ENCODE results near the gene SND1. TPM values are rescaled to one million over a fixed set of nuclear protein-coding genes. Genes with fewer than 3 reads are reported as not detected.

The SND1 gene
- polyA plus RNA-seq, 4 donors, result 47.2 to 148 (median 92.2) TPM

DNA sequence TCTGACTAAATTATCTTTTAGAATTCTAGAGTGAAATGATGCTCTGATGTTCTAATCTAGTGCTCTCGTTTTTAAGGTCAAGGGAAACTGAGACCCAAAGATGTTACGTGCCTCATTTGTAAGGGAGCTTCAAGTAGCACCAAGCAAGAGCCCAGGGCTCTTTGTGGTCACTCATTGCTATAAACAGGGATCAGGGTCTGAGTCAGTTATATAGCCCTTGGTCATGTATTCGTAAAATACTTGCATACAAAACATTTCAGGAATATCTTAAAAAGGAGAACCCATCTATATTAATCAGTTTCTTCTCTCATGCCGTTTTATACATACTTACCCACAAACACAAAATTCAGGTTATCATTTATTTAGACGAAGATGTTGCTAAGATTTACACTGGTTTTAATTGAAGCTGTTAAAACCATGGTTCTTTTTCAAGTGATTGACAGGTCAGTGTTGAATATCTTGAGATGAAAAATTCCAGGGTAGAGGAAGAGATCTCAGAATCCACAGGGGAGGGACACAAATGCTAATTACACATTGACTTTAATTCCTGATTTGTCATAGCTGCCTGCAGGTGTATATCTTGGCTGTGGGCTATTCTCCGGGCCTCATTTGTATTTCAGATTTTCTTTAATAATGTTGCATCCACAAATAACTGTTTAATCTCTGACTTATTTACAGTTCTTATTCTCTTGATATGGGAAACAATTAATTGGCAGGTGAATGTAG is 188.4 kb downstream of the SND1 start:
- Histone ChIP-seq H3K9me3 (ENCODE audit: control insufficient read depth in 2 of 2, insufficient read depth in 1 of 2, low read depth in 1 of 2, low read length in 1 of 2) (peaks cover 0 to 9% of the 10 kb centered on the region in 2 donors), H3K4me1 (ENCODE audit: control insufficient read depth in 3 of 3, insufficient read depth in 2 of 3, low read depth in 1 of 3, low read length in 2 of 3) (peaks cover 3 to 9% (median 3%) of the 10 kb centered on the region in 3 donors), H3K27ac (ENCODE audit: low read depth in 1 of 3, low read length in 2 of 3) (no peak overlapping the region), H3K36me3 (ENCODE audit: control insufficient read depth in 3 of 3, insufficient read depth in 2 of 3, low read depth in 1 of 3, low read length in 3 of 3) (peaks cover 0 to 5% (median 3%) of the 10 kb centered on the region in 3 donors), H3K4me3 (ENCODE audit: low read depth in 1 of 3, low read length in 3 of 3) (no peak overlapping the region), H3K27me3 (ENCODE audit: control insufficient read depth in 3 of 3, insufficient read depth in 3 of 3, low read length in 3 of 3) (no peaks in the 10 kb centered on the region)
- FAIRE-seq (no peak), DNase-seq (no peak)
- 94 to 96% (median 94%) methylated on average over 6 of the region's 6 CpGs for WGBS, 3 donors

DNA sequence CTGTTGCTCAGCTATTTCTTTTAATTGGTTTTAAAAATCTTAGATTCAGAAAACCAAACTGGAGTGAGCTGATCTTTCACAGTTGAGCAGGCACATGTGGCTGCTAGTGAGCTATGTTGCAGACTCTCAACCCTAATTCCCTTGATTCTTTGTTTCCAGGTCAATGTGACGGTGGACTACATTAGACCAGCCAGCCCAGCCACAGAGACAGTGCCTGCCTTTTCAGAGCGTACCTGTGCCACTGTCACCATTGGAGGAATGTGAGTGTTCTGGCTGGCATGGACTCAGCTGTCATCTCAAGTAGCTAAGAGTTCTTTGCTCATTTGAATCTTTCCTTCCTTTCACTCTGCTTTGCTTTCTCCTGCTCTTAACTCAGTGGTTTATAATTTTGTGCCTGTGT is 192.2 kb downstream of the SND1 start:
- FAIRE-seq (no peak), DNase-seq (no peak)
- Histone ChIP-seq H3K4me1 (ENCODE audit: control insufficient read depth in 3 of 3, insufficient read depth in 2 of 3, low read depth in 1 of 3, low read length in 2 of 3) (peaks cover 3 to 9% (median 3%) of the 10 kb centered on the region in 3 donors), H3K27me3 (ENCODE audit: control insufficient read depth in 3 of 3, insufficient read depth in 3 of 3, low read length in 3 of 3) (no peaks in the 10 kb centered on the region), H3K9me3 (ENCODE audit: control insufficient read depth in 2 of 2, insufficient read depth in 1 of 2, low read depth in 1 of 2, low read length in 1 of 2) (no peaks in the 10 kb centered on the region), H3K4me3 (ENCODE audit: low read depth in 1 of 3, low read length in 3 of 3) (no peak overlapping the region), H3K27ac (ENCODE audit: low read depth in 1 of 3, low read length in 2 of 3) (peak overlapping the region in 2 of 3 donors; percentile 24 to 55), H3K36me3 (ENCODE audit: control insufficient read depth in 3 of 3, insufficient read depth in 2 of 3, low read depth in 1 of 3, low read length in 3 of 3) (peaks cover 2 to 3% (median 3%) of the 10 kb centered on the region in 3 donors)
- WGBS, 3 donors, result 87 to 96% (median 93%) methylated on average over 2 of the region's 2 CpGs

DNA sequence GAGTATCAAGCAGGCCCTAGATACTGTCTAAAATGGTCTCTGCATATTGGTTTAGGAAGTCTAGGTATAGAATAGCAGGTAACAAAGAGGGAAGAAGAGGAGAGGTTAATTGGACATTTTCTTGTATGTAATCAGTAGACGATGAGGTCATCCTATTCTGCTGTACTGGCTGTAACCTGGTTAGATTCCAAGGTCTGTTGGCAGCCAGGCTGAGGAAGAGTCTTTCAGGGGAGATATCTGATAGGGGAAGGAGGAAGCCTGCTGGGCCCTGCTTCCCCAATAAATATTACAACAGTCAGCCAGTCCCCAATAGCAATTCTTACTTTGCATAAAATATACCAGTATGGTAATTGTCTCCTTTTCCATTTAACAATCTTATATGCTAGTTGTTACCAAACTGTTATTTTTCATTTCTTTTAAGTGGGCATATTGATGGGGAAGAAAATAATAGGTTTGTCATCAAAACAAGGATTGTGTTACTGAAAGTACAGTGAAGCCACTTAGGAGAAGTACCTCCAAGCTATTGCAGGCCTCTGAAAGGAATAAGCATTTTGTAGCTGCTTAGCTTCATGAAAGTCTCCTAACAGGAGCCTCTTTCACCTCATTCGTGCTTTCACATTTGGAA is 192.8 kb downstream of the SND1 start:
- Histone ChIP-seq H3K9me3 (ENCODE audit: control insufficient read depth in 2 of 2, insufficient read depth in 1 of 2, low read depth in 1 of 2, low read length in 1 of 2) (no peaks in the 10 kb centered on the region), H3K27me3 (ENCODE audit: control insufficient read depth in 3 of 3, insufficient read depth in 3 of 3, low read length in 3 of 3) (no peaks in the 10 kb centered on the region), H3K4me3 (ENCODE audit: low read depth in 1 of 3, low read length in 3 of 3) (no peak overlapping the region), H3K27ac (ENCODE audit: low read depth in 1 of 3, low read length in 2 of 3) (peak overlapping the region in 1 of 3 donors; percentile 55), H3K4me1 (ENCODE audit: control insufficient read depth in 3 of 3, insufficient read depth in 2 of 3, low read depth in 1 of 3, low read length in 2 of 3) (peaks cover 3 to 9% (median 3%) of the 10 kb centered on the region in 3 donors), H3K36me3 (ENCODE audit: control insufficient read depth in 3 of 3, insufficient read depth in 2 of 3, low read depth in 1 of 3, low read length in 3 of 3) (peaks cover 2 to 3% (median 3%) of the 10 kb centered on the region in 3 donors)
- WGBS, 3 donors, result 45 to 48% (median 46%) methylated on average over 2 of the region's 2 CpGs
- no peak for FAIRE-seq
- peak; percentile 67 to 79 for DNase-seq

DNA sequence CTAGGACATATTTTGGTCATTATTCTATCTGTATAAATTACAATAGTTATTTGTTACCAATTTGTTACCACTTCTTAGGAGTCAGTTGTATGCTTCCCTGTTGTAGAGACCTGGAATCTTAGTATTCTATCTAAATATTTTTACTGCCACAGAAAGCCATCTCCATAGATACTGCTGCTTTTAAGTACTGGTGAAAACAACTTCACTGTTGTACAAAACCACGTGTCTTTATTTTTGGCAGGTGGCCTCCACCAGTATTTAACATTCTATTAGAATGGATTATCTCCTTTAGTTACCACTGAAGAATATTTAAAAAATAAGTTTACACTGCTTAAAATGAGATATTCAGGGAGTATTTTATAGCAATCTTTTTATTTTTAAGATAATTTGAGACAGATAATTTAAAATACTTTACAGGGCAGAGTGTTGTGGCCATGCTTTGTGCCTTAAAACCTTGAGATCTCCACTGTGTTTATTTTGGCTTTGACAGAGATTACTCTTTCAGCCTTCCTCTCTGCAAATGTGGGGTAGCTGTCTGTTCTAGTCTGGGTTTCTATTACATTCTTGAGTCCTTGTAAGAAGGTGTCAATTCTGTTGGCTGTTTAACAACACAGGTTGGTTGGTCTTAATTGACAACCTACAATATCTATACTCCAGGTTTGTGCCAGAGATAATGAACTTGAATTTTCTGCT is 193.7 kb downstream of the SND1 start:
- FAIRE-seq, result no peak
- peaks cover 3 to 9% (median 3%) of the 10 kb centered on the region in 3 donors for H3K4me1 ChIP-seq (ENCODE audit: control insufficient read depth in 3 of 3, insufficient read depth in 2 of 3, low read depth in 1 of 3, low read length in 2 of 3)

DNA sequence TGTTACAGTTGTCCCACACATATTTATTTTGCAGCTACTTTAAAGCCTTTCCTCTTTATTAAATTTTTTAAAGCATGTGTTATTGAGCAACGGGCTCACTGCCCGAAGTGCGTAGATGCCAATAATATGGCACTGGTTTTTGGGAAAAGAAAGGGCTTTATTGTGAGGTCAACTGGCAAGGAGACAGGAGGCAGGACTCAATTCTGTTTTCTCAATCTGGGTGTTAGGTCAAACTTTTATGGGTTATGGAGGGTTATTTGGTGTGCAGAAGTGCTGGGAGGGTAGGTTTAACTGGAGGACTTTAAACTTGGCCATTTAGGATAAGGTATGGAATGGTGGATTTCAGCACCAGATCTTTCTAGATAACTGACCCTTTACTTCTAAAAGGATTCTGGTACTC is 195.6 kb downstream of the SND1 start:
- H3K4me1 ChIP-seq (ENCODE audit: control insufficient read depth in 3 of 3, insufficient read depth in 2 of 3, low read depth in 1 of 3, low read length in 2 of 3), result peaks cover 2 to 9% (median 3%) of the 10 kb centered on the region in 3 donors
- 88 to 98% (median 96%) methylated on average over 3 of the region's 3 CpGs for WGBS, 3 donors
- no peaks in the 10 kb centered on the region for H3K9me3 ChIP-seq (ENCODE audit: control insufficient read depth in 2 of 2, insufficient read depth in 1 of 2, low read depth in 1 of 2, low read length in 1 of 2)
- FAIRE-seq (no peak), DNase-seq (no peak)
- H3K4me3 ChIP-seq (ENCODE audit: low read depth in 1 of 3, low read length in 3 of 3), result no peak overlapping the region
- H3K27ac ChIP-seq (ENCODE audit: low read depth in 1 of 3, low read length in 2 of 3), result no peak overlapping the region
- no peaks in the 10 kb centered on the region for H3K27me3 ChIP-seq (ENCODE audit: control insufficient read depth in 3 of 3, insufficient read depth in 3 of 3, low read length in 3 of 3)
- peaks cover 2 to 5% (median 4%) of the 10 kb centered on the region in 3 donors for H3K36me3 ChIP-seq (ENCODE audit: control insufficient read depth in 3 of 3, insufficient read depth in 2 of 3, low read depth in 1 of 3, low read length in 3 of 3)

More for the DNA sequence above, 193.7 kb downstream of the SND1 start:
- H3K4me3 ChIP-seq (ENCODE audit: low read depth in 1 of 3, low read length in 3 of 3), result no peak overlapping the region
- H3K36me3 ChIP-seq (ENCODE audit: control insufficient read depth in 3 of 3, insufficient read depth in 2 of 3, low read depth in 1 of 3, low read length in 3 of 3), result peaks cover 2 to 4% (median 3%) of the 10 kb centered on the region in 3 donors
- no peak overlapping the region for H3K27ac ChIP-seq (ENCODE audit: low read depth in 1 of 3, low read length in 2 of 3)
- no peaks in the 10 kb centered on the region for H3K9me3 ChIP-seq (ENCODE audit: control insufficient read depth in 2 of 2, insufficient read depth in 1 of 2, low read depth in 1 of 2, low read length in 1 of 2)
- H3K27me3 ChIP-seq (ENCODE audit: control insufficient read depth in 3 of 3, insufficient read depth in 3 of 3, low read length in 3 of 3), result no peaks in the 10 kb centered on the region
- 61 to 83% (median 67%) methylated on average over 1 of the region's 1 CpG for WGBS, 3 donors
- DNase-seq, result no peak

DNA sequence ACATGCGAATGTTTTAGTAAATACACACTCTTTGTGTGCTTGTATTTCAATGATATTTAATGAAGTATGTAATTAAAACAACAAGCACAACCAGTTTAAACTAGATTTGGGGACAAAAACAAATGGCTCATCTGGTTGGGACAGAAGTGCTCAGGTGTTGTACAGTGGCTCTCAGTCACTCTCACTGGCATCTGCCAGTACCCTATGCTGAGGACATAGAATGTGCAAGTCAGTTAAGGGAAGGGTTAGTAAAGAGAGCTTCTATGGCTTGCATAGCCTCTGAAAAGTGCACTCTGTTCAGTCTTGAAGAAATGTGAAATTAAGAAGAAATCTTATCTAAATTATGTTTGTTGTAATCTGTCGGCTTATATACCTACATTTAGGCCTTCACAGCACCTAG is 196.2 kb downstream of the SND1 start:
- H3K4me1 ChIP-seq (ENCODE audit: control insufficient read depth in 3 of 3, insufficient read depth in 2 of 3, low read depth in 1 of 3, low read length in 2 of 3), result peaks cover 0 to 9% (median 3%) of the 10 kb centered on the region in 3 donors
- H3K36me3 ChIP-seq (ENCODE audit: control insufficient read depth in 3 of 3, insufficient read depth in 2 of 3, low read depth in 1 of 3, low read length in 3 of 3), result peaks cover 2 to 5% (median 4%) of the 10 kb centered on the region in 3 donors
- FAIRE-seq (no peak), DNase-seq (no peak)
- H3K27me3 ChIP-seq (ENCODE audit: control insufficient read depth in 3 of 3, insufficient read depth in 3 of 3, low read length in 3 of 3), result no peaks in the 10 kb centered on the region
- H3K27ac ChIP-seq (ENCODE audit: low read depth in 1 of 3, low read length in 2 of 3), result no peak overlapping the region
- H3K9me3 ChIP-seq (ENCODE audit: control insufficient read depth in 2 of 2, insufficient read depth in 1 of 2, low read depth in 1 of 2, low read length in 1 of 2), result no peaks in the 10 kb centered on the region
- 91 to 99% (median 97%) methylated on average over 2 of the region's 2 CpGs for WGBS, 3 donors
- no peak overlapping the region for H3K4me3 ChIP-seq (ENCODE audit: low read depth in 1 of 3, low read length in 3 of 3)

DNA sequence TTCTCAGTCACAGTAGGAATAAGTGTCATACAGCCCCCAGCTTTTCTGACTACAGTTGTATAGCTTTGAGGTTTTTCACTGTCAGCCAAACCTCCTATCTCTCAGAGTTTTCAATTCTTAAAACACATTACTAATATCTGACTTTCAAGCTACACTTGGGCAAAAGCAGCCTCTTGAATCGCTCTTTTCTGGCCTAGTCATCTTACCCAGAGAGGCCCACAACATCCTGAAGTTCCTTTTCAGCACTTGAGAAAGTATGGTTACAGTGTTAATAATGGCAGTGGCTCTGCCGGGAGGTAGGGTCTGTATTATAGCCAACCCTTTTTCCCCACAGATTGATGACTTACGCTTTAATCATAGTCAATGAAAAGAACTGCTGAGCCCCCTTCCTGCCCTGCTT is 198.2 kb downstream of the SND1 start:
- DNase-seq, result no peak
- Histone ChIP-seq H3K4me3 (ENCODE audit: low read depth in 1 of 3, low read length in 3 of 3) (no peak overlapping the region), H3K27ac (ENCODE audit: low read depth in 1 of 3, low read length in 2 of 3) (no peak overlapping the region), H3K4me1 (ENCODE audit: control insufficient read depth in 3 of 3, insufficient read depth in 2 of 3, low read depth in 1 of 3, low read length in 2 of 3) (no peaks in the 10 kb centered on the region), H3K9me3 (ENCODE audit: control insufficient read depth in 2 of 2, insufficient read depth in 1 of 2, low read depth in 1 of 2, low read length in 1 of 2) (no peaks in the 10 kb centered on the region), H3K36me3 (ENCODE audit: control insufficient read depth in 3 of 3, insufficient read depth in 2 of 3, low read depth in 1 of 3, low read length in 3 of 3) (peaks cover 2 to 4% (median 2%) of the 10 kb centered on the region in 3 donors), H3K27me3 (ENCODE audit: control insufficient read depth in 3 of 3, insufficient read depth in 3 of 3, low read length in 3 of 3) (no peaks in the 10 kb centered on the region)
- no peak for FAIRE-seq
- 85 to 94% (median 87%) methylated on average over 3 of the region's 3 CpGs for WGBS, 3 donors

DNA sequence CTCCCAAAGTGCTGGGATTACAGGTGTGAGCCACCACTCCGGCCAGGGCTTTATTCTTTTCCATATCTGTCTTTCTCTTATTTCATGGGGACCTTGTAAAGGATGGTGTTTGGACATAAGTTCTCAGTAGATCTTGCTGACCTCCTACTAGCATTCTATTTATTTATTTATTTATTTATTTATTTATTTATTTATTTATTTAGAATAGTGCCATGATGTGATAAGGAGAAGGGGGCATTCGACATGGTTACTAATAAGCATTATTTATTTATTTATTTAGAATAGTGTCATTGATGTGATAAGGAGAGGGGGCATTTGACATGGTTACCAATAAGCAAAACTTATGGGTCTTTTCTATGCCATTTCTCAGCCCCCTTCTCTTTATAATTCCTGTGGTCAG is 202.4 kb downstream of the SND1 start:
- H3K4me1 ChIP-seq (ENCODE audit: control insufficient read depth in 3 of 3, insufficient read depth in 2 of 3, low read depth in 1 of 3, low read length in 2 of 3), result no peaks in the 10 kb centered on the region
- no peaks in the 10 kb centered on the region for H3K9me3 ChIP-seq (ENCODE audit: control insufficient read depth in 2 of 2, insufficient read depth in 1 of 2, low read depth in 1 of 2, low read length in 1 of 2)
- WGBS, 3 donors, result 93 to 98% (median 93%) methylated on average over 2 of the region's 2 CpGs
- H3K36me3 ChIP-seq (ENCODE audit: control insufficient read depth in 3 of 3, insufficient read depth in 2 of 3, low read depth in 1 of 3, low read length in 3 of 3), result peaks cover 0 to 12% (median 2%) of the 10 kb centered on the region in 3 donors
- FAIRE-seq (no peak), DNase-seq (no peak)
- H3K27me3 ChIP-seq (ENCODE audit: control insufficient read depth in 3 of 3, insufficient read depth in 3 of 3, low read length in 3 of 3), result no peaks in the 10 kb centered on the region
- no peak overlapping the region for H3K4me3 ChIP-seq (ENCODE audit: low read depth in 1 of 3, low read length in 3 of 3)
- no peak overlapping the region for H3K27ac ChIP-seq (ENCODE audit: low read depth in 1 of 3, low read length in 2 of 3)
